ENCODE data around the gene GPR65.

Gene GPR65

GRCh38 chr14:87971010-87971409 lies 33.9 kb upstream of the GPR65 start:
- Histone ChIP-seq H3K27me3 (ENCODE audit: insufficient read depth, poor library complexity, severe bottlenecking) (no peaks in the 10 kb centered on the region), H3K4me3 (replicated peaks; ENCODE audit: insufficient read depth, low read length) (no peak overlapping the region), H3K27ac (replicated peaks) (no peak overlapping the region)
- TF ChIP-seq GABPA (IDR thresholded peaks at IDR 0.05; ENCODE audit: low read depth) (no peak), SPI1 (IDR thresholded peaks at IDR 0.05; ENCODE audit: borderline replicate concordance, low read depth) (no peak), POLR2AphosphoS5 (IDR thresholded peaks at IDR 0.05; ENCODE audit: low read depth) (no peak), CTCF (IDR thresholded peaks at IDR 0.05; ENCODE audit: insufficient read depth, low read length) (no peak)
- TF ChIP-seq, protein P1, sequence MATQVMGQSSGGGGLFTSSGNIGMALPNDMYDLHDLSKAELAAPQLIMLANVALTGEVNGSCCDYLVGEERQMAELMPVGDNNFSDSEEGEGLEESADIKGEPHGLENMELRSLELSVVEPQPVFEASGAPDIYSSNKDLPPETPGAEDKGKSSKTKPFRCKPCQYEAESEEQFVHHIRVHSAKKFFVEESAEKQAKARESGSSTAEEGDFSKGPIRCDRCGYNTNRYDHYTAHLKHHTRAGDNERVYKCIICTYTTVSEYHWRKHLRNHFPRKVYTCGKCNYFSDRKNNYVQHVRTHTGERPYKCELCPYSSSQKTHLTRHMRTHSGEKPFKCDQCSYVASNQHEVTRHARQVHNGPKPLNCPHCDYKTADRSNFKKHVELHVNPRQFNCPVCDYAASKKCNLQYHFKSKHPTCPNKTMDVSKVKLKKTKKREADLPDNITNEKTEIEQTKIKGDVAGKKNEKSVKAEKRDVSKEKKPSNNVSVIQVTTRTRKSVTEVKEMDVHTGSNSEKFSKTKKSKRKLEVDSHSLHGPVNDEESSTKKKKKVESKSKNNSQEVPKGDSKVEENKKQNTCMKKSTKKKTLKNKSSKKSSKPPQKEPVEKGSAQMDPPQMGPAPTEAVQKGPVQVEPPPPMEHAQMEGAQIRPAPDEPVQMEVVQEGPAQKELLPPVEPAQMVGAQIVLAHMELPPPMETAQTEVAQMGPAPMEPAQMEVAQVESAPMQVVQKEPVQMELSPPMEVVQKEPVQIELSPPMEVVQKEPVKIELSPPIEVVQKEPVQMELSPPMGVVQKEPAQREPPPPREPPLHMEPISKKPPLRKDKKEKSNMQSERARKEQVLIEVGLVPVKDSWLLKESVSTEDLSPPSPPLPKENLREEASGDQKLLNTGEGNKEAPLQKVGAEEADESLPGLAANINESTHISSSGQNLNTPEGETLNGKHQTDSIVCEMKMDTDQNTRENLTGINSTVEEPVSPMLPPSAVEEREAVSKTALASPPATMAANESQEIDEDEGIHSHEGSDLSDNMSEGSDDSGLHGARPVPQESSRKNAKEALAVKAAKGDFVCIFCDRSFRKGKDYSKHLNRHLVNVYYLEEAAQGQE (IDR thresholded peaks at IDR 0.05; ENCODE audit: insufficient replicate concordance, low read depth) = no peak
- DNase-seq (ENCODE audit: low read depth in 1 of 2, low spot score in 1 of 2) = no peak

DNA sequence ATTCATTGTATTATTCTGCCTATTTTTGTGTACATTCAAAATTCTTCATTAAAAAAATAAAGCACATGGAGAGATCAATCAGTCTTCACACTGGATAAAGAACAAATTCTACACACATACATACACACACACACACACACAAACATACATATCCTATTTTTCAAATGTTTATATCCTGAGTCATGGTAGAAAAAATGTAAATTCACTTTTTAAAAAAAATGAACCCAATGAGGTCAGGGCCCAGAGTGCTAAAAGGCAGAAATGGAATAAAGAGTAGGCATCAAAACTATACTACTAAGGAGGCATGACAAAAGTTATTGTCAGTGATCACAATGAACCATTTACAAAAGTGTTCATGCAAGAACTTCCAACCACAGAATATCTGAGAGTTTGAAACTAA lies 29.3 kb upstream of the GPR65 start:
- Histone ChIP-seq H3K27me3 (ENCODE audit: insufficient read depth, poor library complexity, severe bottlenecking) (no peaks in the 10 kb centered on the region), H3K27ac (replicated peaks) (no peak overlapping the region)
- TF ChIP-seq CTCF (IDR thresholded peaks at IDR 0.05; ENCODE audit: insufficient read depth, low read length) (no peak), GABPA (IDR thresholded peaks at IDR 0.05; ENCODE audit: low read depth) (no peak), POLR2AphosphoS5 (IDR thresholded peaks at IDR 0.05; ENCODE audit: low read depth) (no peak), SPI1 (IDR thresholded peaks at IDR 0.05; ENCODE audit: borderline replicate concordance, low read depth) (no peak)
- TF ChIP-seq, protein P1 (IDR thresholded peaks at IDR 0.05; ENCODE audit: insufficient replicate concordance, low read depth) = no peak

GRCh38 chr14:87979689-87980088 lies 25.2 kb upstream of the GPR65 start:
- no peak for TF ChIP-seq SPI1 (IDR thresholded peaks at IDR 0.05; ENCODE audit: borderline replicate concordance, low read depth)
- TF ChIP-seq POLR2AphosphoS5 (IDR thresholded peaks at IDR 0.05; ENCODE audit: low read depth) = no peak
- no peak for TF ChIP-seq CTCF (IDR thresholded peaks at IDR 0.05; ENCODE audit: insufficient read depth, low read length)
- no peaks in the 10 kb centered on the region for H3K27me3 ChIP-seq (ENCODE audit: insufficient read depth, poor library complexity, severe bottlenecking)
- no peak for DNase-seq (ENCODE audit: low read depth in 1 of 2, low spot score in 1 of 2)
- H3K4me3 ChIP-seq (replicated peaks; ENCODE audit: insufficient read depth, low read length) = no peak overlapping the region
- H3K27ac ChIP-seq (replicated peaks) = no peak overlapping the region

More for the DNA sequence above, 29.3 kb upstream of the GPR65 start:
- no peak for DNase-seq (ENCODE audit: low read depth in 1 of 2, low spot score in 1 of 2)
- no peak overlapping the region for H3K4me3 ChIP-seq (replicated peaks; ENCODE audit: insufficient read depth, low read length)
